Activated T-helper 2 cell treated with anti-CD3 and anti-CD28 coated beads, Interferon-gamma antibody, Interleukin-2, Interleukin-4, amounts not matched to agents 10 μg/mL and 5 μg/mL and 100 μg/mL, durations not matched to agents 14 hours and 24 hours and 36 hours (primary cell): Measurements from ENCODE around the gene SHROOM2. TPM values are rescaled to one million over a fixed set of nuclear protein-coding genes. Genes with fewer than 3 reads are reported as not detected.
"Not testable (repeated sequence)": the region's sequence is repeated elsewhere in the genome, so short reads cannot be mapped to it uniquely, and the experiment has no call there.

Experiments
- DNase-seq: peaks from one replicate; pipeline ENCODE4 v3.0.0; 2021; ENCODE audit warnings: low spot score
- H3K27ac Mint-ChIP-seq: one replicate; pipeline ENCODE4 v1.8.0; 2021; ENCODE audit warnings: mixed read lengths
- H3K27me3 Mint-ChIP-seq: one replicate; pipeline ENCODE4 v1.8.0; 2021; ENCODE audit warnings: low read depth, mixed read lengths
- H3K36me3 Mint-ChIP-seq: one replicate; pipeline ENCODE4 v1.8.0; 2021; ENCODE audit warnings: low read depth, mixed read lengths
- H3K4me1 Mint-ChIP-seq: one replicate; pipeline ENCODE4 v1.8.0; 2021; ENCODE audit warnings: low read depth, mixed read lengths
- H3K4me3 Mint-ChIP-seq: one replicate; pipeline ENCODE4 v1.8.0; 2021; ENCODE audit warnings: low read depth, mild to moderate bottlenecking, moderate library complexity, mixed read lengths
- H3K9me3 Mint-ChIP-seq: one replicate; pipeline ENCODE4 v1.8.0; 2021; ENCODE audit warnings: mixed read lengths
- intact Hi-C: fragments of 100-400 bp; cut with micrococcal nuclease; formaldehyde crosslinking; loops from one replicate; pipeline ENCODE4 v1.15.1; 2023
- total RNA-seq: library from RNA; stranded (reverse); gene quantifications from 2 replicates; pipeline ENCODE4 v1.2.3, GENCODE V29; 2022

SHROOM2 gene
- total RNA-seq, 1 donor from 2014 or later: not detected

DNA sequence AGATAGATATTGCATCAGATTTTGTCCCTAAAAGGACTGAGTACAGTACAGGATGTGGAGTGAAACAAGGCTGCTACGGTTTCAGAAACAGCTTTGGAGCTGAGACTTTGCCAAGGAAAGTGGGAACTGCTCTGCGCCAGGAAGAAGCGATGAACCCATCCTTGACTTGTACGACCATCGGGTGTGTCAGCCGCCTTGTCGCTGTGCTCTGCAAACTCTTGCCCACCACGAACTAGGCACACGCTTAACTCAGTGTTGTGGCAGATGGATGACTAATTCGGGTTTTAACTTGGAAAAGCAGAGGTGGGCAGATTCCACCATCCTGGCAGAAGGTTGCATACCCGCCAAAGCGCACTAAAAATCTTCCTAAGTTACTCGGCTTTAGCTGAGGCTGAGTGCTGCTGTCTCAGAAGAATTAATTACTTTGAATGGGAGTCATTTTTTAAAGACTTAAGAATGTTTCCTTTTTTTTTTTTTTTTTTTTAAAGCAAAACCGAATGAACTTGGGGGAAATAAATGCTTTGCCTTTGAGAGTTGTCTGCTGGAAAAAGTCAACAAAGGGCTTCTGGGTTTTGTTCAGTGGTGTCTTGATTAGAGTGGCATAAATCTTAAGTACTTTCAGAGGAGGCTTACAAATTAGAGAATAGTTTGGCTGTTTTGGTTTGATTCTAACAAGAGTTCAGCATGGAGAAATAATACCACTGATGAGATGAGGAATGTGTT is 69.5 kb downstream of the SHROOM2 start:
- H3K9me3 Mint-ChIP-seq: no peaks in the 10 kb centered on the region
- no peak overlapping the region for H3K27ac Mint-ChIP-seq
- peaks cover 7% of the 10 kb centered on the region for H3K4me1 Mint-ChIP-seq
- H3K4me3 Mint-ChIP-seq: no peak overlapping the region
- intact Hi-C loops: no loop called here
- no peaks in the 10 kb centered on the region for H3K36me3 Mint-ChIP-seq
- H3K27me3 Mint-ChIP-seq: peaks cover 6% of the 10 kb centered on the region
- no peak for DNase-seq

DNA sequence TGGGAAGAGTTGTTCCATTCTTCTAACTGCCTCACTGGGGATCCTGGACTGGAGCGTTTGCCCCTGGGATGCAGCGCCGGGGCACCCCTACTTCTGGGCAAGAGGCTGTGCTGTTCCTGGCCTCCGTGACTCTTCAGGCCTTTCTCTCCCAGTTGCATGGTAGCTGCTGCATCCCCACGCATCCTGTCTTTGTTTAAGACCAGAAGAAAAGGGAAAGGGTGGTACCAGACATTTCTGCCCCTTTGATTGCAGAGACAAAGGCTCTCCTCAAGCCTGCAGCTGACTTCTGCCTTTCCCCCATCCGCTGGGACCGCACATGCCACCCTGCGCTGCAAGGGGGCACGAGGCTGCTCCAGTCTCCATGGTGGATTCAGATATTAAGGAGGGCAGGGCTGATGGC is 70.4 kb downstream of the SHROOM2 start:
- no peak overlapping the region for H3K4me3 Mint-ChIP-seq
- H3K4me1 Mint-ChIP-seq: peaks cover 7% of the 10 kb centered on the region
- intact Hi-C loops: no loop called here
- no peaks in the 10 kb centered on the region for H3K9me3 Mint-ChIP-seq
- H3K27ac Mint-ChIP-seq: no peak overlapping the region
- DNase-seq: no peak
- no peaks in the 10 kb centered on the region for H3K36me3 Mint-ChIP-seq
- H3K27me3 Mint-ChIP-seq: peaks cover 6% of the 10 kb centered on the region

DNA sequence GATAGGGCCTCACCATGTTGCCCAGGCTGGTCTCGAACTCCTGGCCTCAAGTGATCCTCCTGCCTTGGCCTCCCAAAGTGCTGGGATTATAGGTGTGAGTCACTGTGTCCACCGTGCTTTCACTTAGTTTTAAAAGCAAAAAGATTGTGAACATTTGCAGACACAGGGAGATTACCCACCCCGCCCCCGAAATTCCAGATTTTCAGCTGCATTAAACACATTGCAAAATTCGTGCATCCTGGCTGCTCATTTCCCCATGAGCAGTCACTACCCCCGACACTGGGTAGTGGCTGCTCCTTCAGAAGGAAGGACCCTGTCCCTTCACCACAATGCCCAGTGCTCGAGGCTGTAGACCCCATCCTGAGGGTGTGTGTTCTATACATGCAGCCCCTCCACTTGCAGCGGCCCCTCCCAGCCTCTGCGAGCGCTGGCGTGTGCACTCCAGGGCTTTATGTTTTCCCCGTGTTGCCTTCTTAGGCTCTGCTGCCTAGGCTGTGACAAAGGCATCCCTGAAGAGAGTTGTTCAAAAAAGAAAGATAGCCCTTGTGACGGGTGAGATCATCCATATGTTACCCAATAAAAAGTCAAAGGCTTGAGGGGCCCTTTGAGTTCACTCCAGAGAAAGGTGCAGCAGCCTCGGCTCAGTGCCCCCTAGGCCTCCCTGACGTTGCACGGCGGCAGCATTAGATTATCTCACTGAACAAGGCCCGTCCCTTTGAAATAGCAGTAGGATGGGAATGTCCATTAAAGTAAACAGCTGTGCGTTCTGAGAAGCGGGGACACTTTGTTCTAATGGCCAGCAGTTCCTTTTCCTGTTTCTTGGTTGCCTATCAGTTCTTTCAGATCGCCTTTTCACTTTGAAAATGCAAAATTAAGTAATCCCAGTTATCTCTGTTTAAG is 71.6 kb downstream of the SHROOM2 start:
- no peaks in the 10 kb centered on the region for H3K9me3 Mint-ChIP-seq
- no peak overlapping the region for H3K4me3 Mint-ChIP-seq
- H3K36me3 Mint-ChIP-seq: no peaks in the 10 kb centered on the region
- H3K27ac Mint-ChIP-seq: no peak overlapping the region
- H3K4me1 Mint-ChIP-seq: peaks cover 7% of the 10 kb centered on the region
- DNase-seq: no peak
- peaks cover 6% of the 10 kb centered on the region for H3K27me3 Mint-ChIP-seq
- intact Hi-C loops: no loop called here

DNA sequence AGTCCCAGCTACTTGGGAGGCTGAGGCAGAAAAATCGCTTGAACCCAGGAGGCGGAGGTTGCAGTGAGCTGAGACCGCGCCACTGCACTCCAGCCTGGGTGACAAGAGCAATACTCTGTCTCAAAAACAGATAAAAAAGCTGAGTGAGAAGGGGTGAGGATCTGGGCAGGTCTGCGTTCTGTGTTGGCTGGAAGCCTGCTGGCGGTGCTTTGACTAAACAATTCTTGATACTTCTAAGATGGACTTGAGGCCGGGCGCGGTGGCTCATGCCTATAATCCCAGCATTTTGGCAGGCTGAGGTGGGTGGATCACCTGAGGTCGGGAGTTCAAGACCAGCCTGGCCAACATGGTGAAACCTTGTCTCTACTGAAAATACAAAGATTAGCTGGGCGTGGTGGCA is 72.5 kb downstream of the SHROOM2 start:
- intact Hi-C loops, H3K9me3 Mint-ChIP-seq, H3K27ac Mint-ChIP-seq: not testable (repeated sequence)

DNA sequence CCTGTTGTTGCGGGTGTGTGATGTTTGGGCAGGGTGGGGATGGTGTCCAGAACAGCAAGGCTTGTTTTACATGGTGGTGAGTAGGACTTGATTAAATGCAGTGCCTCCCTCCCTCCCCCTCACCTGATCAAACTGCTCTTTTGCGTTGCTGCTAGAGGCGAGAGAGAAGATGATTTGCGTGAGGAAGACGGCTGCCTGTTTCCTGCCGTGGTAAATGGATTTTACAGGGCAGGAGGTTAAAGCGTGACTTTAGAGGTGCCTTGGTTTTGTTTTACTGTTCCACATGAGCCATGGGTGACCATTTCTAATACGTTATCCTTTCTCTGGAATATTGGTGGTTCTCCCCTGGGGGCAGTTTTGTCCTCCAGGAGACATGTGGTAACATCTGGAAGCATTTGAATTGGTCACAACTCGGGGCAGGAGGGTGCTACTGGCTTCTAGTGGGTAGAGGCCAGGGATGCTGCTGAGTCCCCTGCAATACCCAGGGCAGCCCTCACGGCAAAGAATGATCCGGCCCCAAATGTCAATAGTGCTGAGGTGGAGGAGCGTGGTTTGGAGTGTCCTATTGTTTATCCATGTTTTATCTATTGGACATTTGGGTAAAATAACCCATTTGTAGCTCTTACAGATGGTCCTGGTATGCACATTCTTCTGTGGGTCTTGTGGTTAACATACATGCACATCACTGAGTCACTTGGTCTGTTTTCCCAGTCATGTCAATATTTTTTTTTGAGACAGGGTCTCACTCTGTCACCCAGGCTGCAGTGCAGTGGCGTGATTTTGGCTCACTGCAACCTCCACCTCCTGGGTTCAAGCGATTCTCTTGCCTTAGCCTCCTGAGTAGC is 73.7 kb downstream of the SHROOM2 start:
- DNase-seq: no peak
- Mint-ChIP-seq H3K4me3 (no peak overlapping the region), H3K9me3 (no peaks in the 10 kb centered on the region), H3K4me1 (peaks cover 7% of the 10 kb centered on the region), H3K27ac (no peak overlapping the region), H3K27me3 (peaks cover 7% of the 10 kb centered on the region), H3K36me3 (no peaks in the 10 kb centered on the region)
- intact Hi-C loops: no loop called here

More for the DNA sequence above, 72.5 kb downstream of the SHROOM2 start:
- H3K36me3 Mint-ChIP-seq, H3K27me3 Mint-ChIP-seq, H3K4me1 Mint-ChIP-seq, DNase-seq, H3K4me3 Mint-ChIP-seq: not testable (repeated sequence)

DNA sequence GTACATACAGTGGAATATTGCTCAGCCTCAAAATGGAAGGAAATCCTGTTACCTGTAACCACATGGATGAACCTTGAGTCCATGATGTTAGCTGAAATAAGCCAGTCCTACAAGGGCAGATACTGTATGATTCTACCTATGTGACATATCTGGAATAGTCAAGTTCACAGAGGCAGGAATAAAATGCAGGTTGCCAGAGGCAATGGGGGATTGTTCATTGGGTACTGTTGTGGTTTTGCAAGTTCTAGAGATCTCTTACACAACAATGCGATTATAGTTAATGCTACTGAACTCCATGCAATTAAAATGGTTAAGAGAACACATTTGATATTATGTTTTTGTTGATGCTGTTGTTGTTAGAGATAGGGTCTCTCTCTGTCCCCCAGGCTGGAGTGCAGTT is 74.6 kb downstream of the SHROOM2 start:
- no peak overlapping the region for H3K4me3 Mint-ChIP-seq
- H3K9me3 Mint-ChIP-seq: no peaks in the 10 kb centered on the region
- intact Hi-C loops: no loop called here
- H3K4me1 Mint-ChIP-seq: peaks cover 7% of the 10 kb centered on the region
- no peaks in the 10 kb centered on the region for H3K36me3 Mint-ChIP-seq
- peaks cover 7% of the 10 kb centered on the region for H3K27me3 Mint-ChIP-seq
- DNase-seq: no peak
- H3K27ac Mint-ChIP-seq: no peak overlapping the region

DNA sequence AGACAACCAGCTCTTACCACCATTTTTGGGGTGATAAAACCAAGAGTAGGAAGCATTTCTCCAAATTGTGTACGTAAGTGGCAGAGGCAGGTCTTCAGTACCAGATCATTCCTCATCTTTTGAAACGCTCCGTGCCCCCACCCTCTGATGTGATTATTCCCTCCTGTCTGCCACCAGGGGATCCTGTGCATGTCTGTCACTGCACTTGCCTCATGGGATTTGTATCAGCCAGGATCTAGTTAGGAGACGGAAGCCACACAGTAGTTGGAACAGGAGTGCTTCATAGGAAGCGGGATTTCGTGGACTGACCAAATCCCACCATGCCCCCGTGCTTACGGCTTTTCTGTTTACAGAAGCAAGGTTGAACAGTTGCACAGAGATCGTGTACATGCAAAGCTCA is 75.5 kb downstream of the SHROOM2 start:
- Mint-ChIP-seq H3K4me1 (peaks cover 7% of the 10 kb centered on the region), H3K4me3 (no peak overlapping the region), H3K27ac (no peak overlapping the region), H3K27me3 (peaks cover 12% of the 10 kb centered on the region), H3K9me3 (no peaks in the 10 kb centered on the region), H3K36me3 (no peaks in the 10 kb centered on the region)
- DNase-seq: no peak
- intact Hi-C loops: no loop called here

DNA sequence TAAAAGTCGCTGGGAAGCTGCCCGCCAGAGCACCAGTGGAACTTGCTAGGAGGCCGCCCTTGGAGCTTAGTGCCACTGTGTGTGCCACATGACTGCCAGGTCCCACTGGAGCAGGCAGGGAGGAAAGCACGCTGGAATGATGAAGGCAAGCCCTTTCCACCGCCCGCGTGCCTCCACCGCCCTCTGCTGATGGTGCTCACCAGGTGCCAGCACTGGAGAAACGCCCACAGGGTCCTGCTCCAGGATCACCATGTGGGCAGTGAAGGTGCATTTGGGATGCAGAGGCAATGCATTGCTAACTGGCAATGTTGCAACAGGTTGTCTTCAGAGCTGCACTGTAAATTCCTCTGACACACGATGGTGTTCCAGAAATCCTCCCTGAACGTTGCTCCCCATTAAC is 76.3 kb downstream of the SHROOM2 start:
- peaks cover 7% of the 10 kb centered on the region for H3K4me1 Mint-ChIP-seq
- no peak overlapping the region for H3K4me3 Mint-ChIP-seq
- H3K27ac Mint-ChIP-seq: no peak overlapping the region
- DNase-seq: no peak
- H3K36me3 Mint-ChIP-seq: no peaks in the 10 kb centered on the region
- no peaks in the 10 kb centered on the region for H3K9me3 Mint-ChIP-seq
- H3K27me3 Mint-ChIP-seq: peaks cover 18% of the 10 kb centered on the region
- intact Hi-C loops: no loop called here

DNA sequence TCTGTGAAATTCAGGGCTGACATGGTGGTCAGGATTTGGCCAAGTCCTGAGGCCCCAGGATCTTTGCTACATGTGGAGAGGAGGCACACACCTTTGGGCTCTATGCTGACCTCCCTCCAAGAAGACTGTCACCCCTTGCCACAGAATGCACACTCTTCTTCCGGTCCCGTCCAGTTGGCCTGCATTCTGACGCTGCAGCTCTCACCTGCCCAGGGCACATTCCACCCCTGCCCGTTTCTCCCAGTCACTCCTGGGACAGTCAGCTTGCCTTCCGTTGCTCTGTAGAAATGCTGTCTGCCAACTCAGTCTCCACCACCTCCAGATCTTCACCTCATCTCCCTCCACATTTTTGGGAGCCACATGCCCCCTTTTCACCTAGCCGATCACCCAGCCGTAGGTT is 76.7 kb downstream of the SHROOM2 start:
- H3K27me3 Mint-ChIP-seq: peaks cover 22% of the 10 kb centered on the region
- no peaks in the 10 kb centered on the region for H3K36me3 Mint-ChIP-seq
- no peak overlapping the region for H3K27ac Mint-ChIP-seq
- peaks cover 7% of the 10 kb centered on the region for H3K4me1 Mint-ChIP-seq
- intact Hi-C loops: no loop called here
- H3K9me3 Mint-ChIP-seq: no peaks in the 10 kb centered on the region
- DNase-seq: no peak
- H3K4me3 Mint-ChIP-seq: no peak overlapping the region

DNA sequence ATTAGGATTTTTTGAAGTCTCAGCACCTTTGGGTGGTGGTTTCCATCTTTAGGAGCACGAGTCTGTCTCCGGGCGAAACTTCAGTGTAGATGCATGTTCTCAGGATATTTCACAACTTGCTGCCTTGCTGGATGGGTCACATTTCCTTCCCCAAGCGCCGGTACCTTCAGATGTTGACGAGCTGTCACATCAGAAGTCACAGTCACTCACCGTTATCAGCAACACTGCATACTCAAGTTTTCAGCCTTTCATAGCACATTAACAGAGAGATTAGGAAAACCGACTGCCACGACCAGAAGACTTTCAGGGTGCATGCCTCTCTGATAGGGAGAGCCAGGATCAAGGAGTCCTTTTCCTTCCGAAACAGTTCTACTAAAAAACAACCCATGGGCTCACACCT is 77.8 kb downstream of the SHROOM2 start:
- no peak overlapping the region for H3K27ac Mint-ChIP-seq
- no peaks in the 10 kb centered on the region for H3K9me3 Mint-ChIP-seq
- peaks cover 22% of the 10 kb centered on the region for H3K27me3 Mint-ChIP-seq
- intact Hi-C loops: no loop called here
- no peak for DNase-seq
- no peaks in the 10 kb centered on the region for H3K36me3 Mint-ChIP-seq
- no peak overlapping the region for H3K4me3 Mint-ChIP-seq
- H3K4me1 Mint-ChIP-seq: peaks cover 7% of the 10 kb centered on the region

DNA sequence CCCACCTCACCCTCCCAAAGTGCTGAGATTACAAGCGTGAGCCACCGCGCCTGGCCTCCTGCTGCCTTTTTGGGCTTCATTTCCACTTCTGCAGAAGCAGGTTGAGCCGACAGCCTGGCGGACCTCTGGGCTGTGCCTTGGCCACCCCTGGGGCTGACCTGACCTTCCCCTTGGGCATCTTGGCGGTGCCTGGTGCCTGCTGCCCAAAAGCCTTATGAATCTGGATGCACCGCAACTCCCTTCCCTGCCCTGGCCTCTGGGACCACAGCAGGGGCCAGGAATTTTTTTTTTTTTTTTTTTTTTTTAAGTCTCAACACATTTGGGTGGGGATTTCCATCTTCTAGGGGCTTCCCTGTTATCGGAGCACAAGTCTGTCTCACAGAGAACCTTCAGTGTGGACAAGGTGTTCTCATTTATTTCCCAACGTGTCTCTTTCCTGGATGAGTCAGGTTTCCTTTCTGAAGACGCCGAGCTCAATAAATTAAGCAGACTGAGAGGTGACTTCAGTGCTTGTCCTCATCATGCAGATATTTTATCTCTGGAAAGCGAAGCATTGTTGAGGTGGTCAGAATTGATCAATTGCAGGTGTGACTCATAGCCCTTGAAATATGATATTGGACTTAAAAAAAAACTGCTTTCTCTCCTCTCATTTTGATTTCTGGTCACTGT is 79.7 kb downstream of the SHROOM2 start:
- no peak for DNase-seq
- H3K9me3 Mint-ChIP-seq: no peaks in the 10 kb centered on the region
- H3K27me3 Mint-ChIP-seq: peaks cover 26% of the 10 kb centered on the region
- intact Hi-C loops: no loop called here
- H3K27ac Mint-ChIP-seq: no peak overlapping the region
- no peaks in the 10 kb centered on the region for H3K36me3 Mint-ChIP-seq
- H3K4me1 Mint-ChIP-seq: no peaks in the 10 kb centered on the region
- H3K4me3 Mint-ChIP-seq: no peak overlapping the region

DNA sequence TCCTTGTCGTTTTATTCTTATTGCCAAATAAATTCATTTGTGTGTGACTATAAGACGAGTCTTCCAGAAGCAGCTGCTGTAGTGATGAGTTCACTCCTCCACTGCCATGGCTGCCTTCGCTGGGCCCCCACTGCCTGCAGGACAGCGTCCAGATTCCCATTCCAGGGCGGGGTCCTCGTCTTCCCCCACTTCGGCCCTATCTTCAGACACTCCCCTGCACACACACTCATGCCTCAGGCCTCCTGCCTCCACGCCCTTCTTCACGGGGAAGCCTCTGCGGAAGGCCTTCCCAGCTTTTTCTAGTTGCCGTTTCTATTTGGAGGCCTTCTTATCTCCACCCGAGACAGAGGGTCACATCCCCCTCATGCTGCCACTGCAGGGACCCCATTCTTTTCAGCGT is 80.4 kb downstream of the SHROOM2 start:
- H3K9me3 Mint-ChIP-seq: no peaks in the 10 kb centered on the region
- peaks cover 26% of the 10 kb centered on the region for H3K27me3 Mint-ChIP-seq
- intact Hi-C loops: no loop called here
- no peak overlapping the region for H3K27ac Mint-ChIP-seq
- no peak overlapping the region for H3K4me3 Mint-ChIP-seq
- no peaks in the 10 kb centered on the region for H3K36me3 Mint-ChIP-seq
- no peak for DNase-seq
- H3K4me1 Mint-ChIP-seq: no peaks in the 10 kb centered on the region
